ENCODE results near the gene TRIM49D1. TPM values are rescaled to one million over a fixed set of nuclear protein-coding genes. Genes with fewer than 3 reads are reported as not detected.
"Not testable (repeated sequence)": the region's sequence is repeated elsewhere in the genome, so short reads cannot be mapped to it uniquely, and the experiment has no call there.

Gene TRIM49D1, protein sequence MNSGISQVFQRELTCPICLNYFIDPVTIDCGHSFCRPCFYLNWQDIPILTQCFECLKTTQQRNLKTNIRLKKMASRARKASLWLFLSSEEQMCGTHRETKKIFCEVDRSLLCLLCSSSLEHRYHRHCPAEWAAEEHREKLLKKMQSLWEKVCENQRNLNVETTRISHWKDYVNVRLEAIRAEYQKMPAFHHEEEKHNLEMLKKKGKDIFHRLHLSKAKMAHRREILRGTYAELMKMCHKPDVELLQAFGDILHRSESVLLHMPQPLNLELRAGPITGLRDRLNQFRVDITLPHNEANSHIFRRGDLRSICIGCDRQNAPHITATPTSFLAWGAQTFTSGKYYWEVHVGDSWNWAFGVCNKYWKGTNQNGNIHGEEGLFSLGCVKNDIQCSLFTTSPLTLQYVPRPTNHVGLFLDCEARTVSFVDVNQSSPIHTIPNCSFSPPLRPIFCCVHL
- total RNA-seq (not detected), polyA plus RNA-seq (not detected)

DNA sequence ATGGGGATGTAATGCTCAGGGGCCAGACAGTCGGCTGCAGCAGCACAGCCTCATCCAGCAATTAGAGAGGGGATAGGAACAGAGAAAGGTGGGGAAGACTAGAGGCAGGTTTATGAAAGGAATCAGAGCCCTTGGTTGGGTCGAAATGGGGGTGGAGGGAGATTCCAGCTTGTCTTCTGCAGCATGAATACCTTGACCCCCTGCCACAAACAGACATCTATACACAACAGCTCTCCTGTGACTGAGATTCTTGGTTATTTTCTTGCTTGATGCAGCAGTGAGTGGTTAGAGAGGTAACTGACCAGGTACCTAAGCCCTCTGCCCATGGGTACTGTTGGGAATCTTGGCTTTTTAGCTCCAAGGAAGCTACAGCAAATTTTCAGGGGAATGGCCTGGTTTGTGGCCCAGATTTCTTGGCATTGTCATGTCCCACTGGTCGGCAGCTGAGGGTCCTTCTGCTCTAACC lies at the start of gene TRIM49D1:
TSS of gene TRIM49D1 (minus strand) at position 51 of the 466 bp plus-strand sequence. CDS start 4,535 bp downstream, outside the sequence.
- WGBS: 48% methylated on average over 3 of the region's 3 CpGs
- TF ChIP-seq, protein P1, sequence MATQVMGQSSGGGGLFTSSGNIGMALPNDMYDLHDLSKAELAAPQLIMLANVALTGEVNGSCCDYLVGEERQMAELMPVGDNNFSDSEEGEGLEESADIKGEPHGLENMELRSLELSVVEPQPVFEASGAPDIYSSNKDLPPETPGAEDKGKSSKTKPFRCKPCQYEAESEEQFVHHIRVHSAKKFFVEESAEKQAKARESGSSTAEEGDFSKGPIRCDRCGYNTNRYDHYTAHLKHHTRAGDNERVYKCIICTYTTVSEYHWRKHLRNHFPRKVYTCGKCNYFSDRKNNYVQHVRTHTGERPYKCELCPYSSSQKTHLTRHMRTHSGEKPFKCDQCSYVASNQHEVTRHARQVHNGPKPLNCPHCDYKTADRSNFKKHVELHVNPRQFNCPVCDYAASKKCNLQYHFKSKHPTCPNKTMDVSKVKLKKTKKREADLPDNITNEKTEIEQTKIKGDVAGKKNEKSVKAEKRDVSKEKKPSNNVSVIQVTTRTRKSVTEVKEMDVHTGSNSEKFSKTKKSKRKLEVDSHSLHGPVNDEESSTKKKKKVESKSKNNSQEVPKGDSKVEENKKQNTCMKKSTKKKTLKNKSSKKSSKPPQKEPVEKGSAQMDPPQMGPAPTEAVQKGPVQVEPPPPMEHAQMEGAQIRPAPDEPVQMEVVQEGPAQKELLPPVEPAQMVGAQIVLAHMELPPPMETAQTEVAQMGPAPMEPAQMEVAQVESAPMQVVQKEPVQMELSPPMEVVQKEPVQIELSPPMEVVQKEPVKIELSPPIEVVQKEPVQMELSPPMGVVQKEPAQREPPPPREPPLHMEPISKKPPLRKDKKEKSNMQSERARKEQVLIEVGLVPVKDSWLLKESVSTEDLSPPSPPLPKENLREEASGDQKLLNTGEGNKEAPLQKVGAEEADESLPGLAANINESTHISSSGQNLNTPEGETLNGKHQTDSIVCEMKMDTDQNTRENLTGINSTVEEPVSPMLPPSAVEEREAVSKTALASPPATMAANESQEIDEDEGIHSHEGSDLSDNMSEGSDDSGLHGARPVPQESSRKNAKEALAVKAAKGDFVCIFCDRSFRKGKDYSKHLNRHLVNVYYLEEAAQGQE (IDR thresholded peaks at IDR 0.05): no peak
- no peak for TF ChIP-seq RXRA (IDR thresholded peaks at IDR 0.05)
- TF ChIP-seq EGR1 (IDR thresholded peaks at IDR 0.05; ENCODE audit: low read depth in 2 of 2): no peak
- TF ChIP-seq YY1 (IDR thresholded peaks at IDR 0.05): no peak
- no peak for TF ChIP-seq NR2F2 (IDR thresholded peaks at IDR 0.05)
- TF ChIP-seq, protein P2, sequence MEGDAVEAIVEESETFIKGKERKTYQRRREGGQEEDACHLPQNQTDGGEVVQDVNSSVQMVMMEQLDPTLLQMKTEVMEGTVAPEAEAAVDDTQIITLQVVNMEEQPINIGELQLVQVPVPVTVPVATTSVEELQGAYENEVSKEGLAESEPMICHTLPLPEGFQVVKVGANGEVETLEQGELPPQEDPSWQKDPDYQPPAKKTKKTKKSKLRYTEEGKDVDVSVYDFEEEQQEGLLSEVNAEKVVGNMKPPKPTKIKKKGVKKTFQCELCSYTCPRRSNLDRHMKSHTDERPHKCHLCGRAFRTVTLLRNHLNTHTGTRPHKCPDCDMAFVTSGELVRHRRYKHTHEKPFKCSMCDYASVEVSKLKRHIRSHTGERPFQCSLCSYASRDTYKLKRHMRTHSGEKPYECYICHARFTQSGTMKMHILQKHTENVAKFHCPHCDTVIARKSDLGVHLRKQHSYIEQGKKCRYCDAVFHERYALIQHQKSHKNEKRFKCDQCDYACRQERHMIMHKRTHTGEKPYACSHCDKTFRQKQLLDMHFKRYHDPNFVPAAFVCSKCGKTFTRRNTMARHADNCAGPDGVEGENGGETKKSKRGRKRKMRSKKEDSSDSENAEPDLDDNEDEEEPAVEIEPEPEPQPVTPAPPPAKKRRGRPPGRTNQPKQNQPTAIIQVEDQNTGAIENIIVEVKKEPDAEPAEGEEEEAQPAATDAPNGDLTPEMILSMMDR (IDR thresholded peaks at IDR 0.05; ENCODE audit: low read depth, low read length, missing input control): no peak
- TF ChIP-seq, protein P3, sequence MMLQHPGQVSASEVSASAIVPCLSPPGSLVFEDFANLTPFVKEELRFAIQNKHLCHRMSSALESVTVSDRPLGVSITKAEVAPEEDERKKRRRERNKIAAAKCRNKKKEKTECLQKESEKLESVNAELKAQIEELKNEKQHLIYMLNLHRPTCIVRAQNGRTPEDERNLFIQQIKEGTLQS (IDR thresholded peaks at IDR 0.05): no peak
- TF ChIP-seq GABPA (IDR thresholded peaks at IDR 0.05 in 1 of 2, conservative IDR thresholded peaks at IDR 0.05 in 1 of 2): no peak
- TF ChIP-seq, protein P4, sequence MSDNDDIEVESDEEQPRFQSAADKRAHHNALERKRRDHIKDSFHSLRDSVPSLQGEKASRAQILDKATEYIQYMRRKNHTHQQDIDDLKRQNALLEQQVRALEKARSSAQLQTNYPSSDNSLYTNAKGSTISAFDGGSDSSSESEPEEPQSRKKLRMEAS (IDR thresholded peaks at IDR 0.05): no peak
- TF ChIP-seq HNF4G (IDR thresholded peaks at IDR 0.05): no peak
- TF ChIP-seq FOXA1 (IDR thresholded peaks at IDR 0.05): no peak
- no peak for TF ChIP-seq TAF1 (conservative IDR thresholded peaks at IDR 0.05)
- Histone ChIP-seq H3K27ac (ENCODE audit: low read depth in 1 of 2, low read length in 2 of 2) (no peak within 1 kb of the TSS), H3K9ac (ENCODE audit: low read depth in 1 of 2, low read length in 2 of 2) (no peak within 1 kb of the TSS), H3K27me3 (ENCODE audit: control insufficient read depth in 4 of 4, insufficient read depth in 4 of 4, low read length in 3 of 4) (peaks cover 0 to 2% (median 0%) of the 10 kb centered on the region in 4 donors), H3K4me3 (ENCODE audit: low read depth in 1 of 3, low read length in 3 of 3) (no peak within 1 kb of the TSS), H3K9me3 (ENCODE audit: control insufficient read depth in 4 of 4, low read length in 3 of 4) (no peaks in the 10 kb centered on the region), H3K4me1 (ENCODE audit: control insufficient read depth in 4 of 4, insufficient read depth in 4 of 4, low read length in 3 of 4) (no peaks in the 10 kb centered on the region), H3K36me3 (ENCODE audit: control insufficient read depth in 4 of 4, insufficient read depth in 3 of 4, low read depth in 1 of 4, low read length in 3 of 4) (no peaks in the 10 kb centered on the region)
- no peak for DNase-seq (ENCODE audit: low spot score)

DNA sequence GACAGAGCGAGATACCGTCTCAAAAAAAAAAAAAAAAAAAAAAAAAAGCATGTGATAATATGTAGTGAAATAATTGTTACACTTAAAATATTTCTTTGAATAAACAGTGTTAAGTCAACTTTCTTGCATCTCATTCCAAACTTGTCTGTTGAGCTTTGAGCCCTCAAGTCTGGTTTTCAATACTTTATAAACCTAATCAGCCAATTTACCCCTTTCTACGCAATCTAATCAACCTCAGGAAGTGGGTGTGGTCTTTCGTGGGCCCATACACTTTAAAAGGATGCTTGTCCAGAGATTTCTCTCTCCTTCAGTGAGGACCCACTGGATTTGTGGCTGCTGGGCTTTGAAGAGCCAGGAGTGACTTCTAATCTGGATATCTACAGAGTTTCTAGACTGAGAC lies 43.7 kb upstream of the TRIM49D1 start, which contains the start of gene TRIM64:
TSS of gene TRIM64 (plus strand) at position 301 of the 400 bp plus-strand sequence. CDS start 2,467 bp downstream, outside the sequence.
- not testable (repeated sequence) for H3K27ac ChIP-seq (ENCODE audit: low read depth in 1 of 2, low read length in 2 of 2); DNase-seq (ENCODE audit: low spot score)
- no CpG with 5 or more reads among the region's 4 CpGs for WGBS

DNA sequence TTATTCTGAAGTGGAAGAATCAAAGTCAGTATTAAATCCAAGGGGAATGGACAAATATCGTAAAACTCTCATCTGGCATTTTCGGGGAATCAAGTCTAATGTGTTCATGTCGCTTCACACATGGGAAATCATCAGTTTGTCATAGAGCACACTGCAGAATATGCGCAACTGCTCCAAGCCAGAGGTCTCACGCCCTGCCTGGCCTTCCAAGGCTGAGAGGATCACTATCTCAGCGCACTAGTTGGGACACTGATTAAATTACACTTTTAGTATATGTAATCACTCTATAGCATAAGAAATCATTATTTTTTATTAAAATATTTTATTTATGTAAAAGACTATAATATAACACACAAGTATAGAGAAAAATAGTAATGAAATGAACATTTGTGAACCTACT lies 38.8 kb upstream of the TRIM49D1 start:
- not testable (repeated sequence) for H3K4me3 ChIP-seq (ENCODE audit: low read depth in 1 of 3, low read length in 3 of 3); H3K4me1 ChIP-seq (ENCODE audit: control insufficient read depth in 4 of 4, insufficient read depth in 4 of 4, low read length in 3 of 4); H3K9me3 ChIP-seq (ENCODE audit: control insufficient read depth in 4 of 4, low read length in 3 of 4); H3K27ac ChIP-seq (ENCODE audit: low read depth in 1 of 2, low read length in 2 of 2); H3K36me3 ChIP-seq (ENCODE audit: control insufficient read depth in 4 of 4, insufficient read depth in 3 of 4, low read depth in 1 of 4, low read length in 3 of 4); H3K27me3 ChIP-seq (ENCODE audit: control insufficient read depth in 4 of 4, insufficient read depth in 4 of 4, low read length in 3 of 4); H3K9ac ChIP-seq (ENCODE audit: low read depth in 1 of 2, low read length in 2 of 2); DNase-seq (ENCODE audit: low spot score)
- WGBS: 80% methylated on average over 3 of the region's 6 CpGs

More for the DNA sequence above, 43.7 kb upstream of the TRIM49D1 start, which contains the start of gene TRIM64:
- H3K27me3 ChIP-seq (ENCODE audit: control insufficient read depth in 4 of 4, insufficient read depth in 4 of 4, low read length in 3 of 4); H3K4me1 ChIP-seq (ENCODE audit: control insufficient read depth in 4 of 4, insufficient read depth in 4 of 4, low read length in 3 of 4); H3K4me3 ChIP-seq (ENCODE audit: low read depth in 1 of 3, low read length in 3 of 3); H3K36me3 ChIP-seq (ENCODE audit: control insufficient read depth in 4 of 4, insufficient read depth in 3 of 4, low read depth in 1 of 4, low read length in 3 of 4); H3K9me3 ChIP-seq (ENCODE audit: control insufficient read depth in 4 of 4, low read length in 3 of 4); H3K9ac ChIP-seq (ENCODE audit: low read depth in 1 of 2, low read length in 2 of 2): not testable (repeated sequence)

DNA sequence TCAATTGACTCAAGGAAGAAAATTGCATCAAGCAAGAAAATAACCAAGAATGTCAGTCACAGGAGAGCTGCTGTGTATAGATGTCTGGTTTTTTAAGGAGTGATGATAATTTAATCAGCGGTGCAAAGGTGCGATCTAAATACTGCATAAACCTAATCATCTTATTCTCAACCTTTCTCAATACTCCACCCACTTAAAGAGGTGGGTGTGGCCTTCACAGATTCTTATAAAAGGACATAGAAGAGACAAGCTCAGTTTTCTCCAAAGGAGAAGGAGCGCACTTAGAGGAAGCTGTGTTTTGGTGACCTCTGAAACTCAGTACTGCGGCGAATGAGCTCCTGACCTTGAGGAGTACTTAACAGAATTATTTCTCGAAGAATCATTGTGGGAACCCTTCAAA lies 1.7 kb upstream of the TRIM49D1 start, which contains the start of gene TRIM49D2:
TSS of gene TRIM49D2 (plus strand) at position 301 of the 400 bp plus-strand sequence. CDS start 2,698 bp downstream, outside the sequence.
- not testable (repeated sequence) for DNase-seq (ENCODE audit: low spot score); H3K27ac ChIP-seq (ENCODE audit: low read depth in 1 of 2, low read length in 2 of 2); H3K27me3 ChIP-seq (ENCODE audit: control insufficient read depth in 4 of 4, insufficient read depth in 4 of 4, low read length in 3 of 4); H3K36me3 ChIP-seq (ENCODE audit: control insufficient read depth in 4 of 4, insufficient read depth in 3 of 4, low read depth in 1 of 4, low read length in 3 of 4); H3K9ac ChIP-seq (ENCODE audit: low read depth in 1 of 2, low read length in 2 of 2); H3K4me1 ChIP-seq (ENCODE audit: control insufficient read depth in 4 of 4, insufficient read depth in 4 of 4, low read length in 3 of 4); H3K9me3 ChIP-seq (ENCODE audit: control insufficient read depth in 4 of 4, low read length in 3 of 4); H3K4me3 ChIP-seq (ENCODE audit: low read depth in 1 of 3, low read length in 3 of 3)
- WGBS: 91% methylated on average over 2 of the region's 6 CpGs

DNA sequence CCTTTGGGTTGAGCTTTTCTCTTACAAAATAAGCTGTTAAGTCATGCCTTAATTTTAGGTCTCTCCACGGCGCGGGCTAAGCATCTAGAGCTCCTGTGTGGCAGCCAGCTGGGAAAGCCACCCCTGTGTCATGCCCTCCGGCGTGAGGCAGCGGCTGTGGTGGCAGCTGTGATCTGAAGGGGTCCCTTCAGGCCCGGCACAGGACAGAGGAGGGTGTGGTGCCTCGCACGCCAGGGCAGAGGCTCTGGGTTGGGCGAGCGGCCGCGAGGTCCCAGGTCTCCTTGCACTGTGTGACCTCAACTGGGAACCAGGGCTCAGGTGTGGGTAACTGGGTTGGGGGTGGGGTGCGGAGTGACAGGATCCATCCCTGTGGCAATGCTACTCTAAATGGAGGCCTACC lies 21.2 kb downstream of the TRIM49D1 start:
- not testable (repeated sequence) for H3K9ac ChIP-seq (ENCODE audit: low read depth in 1 of 2, low read length in 2 of 2); H3K4me3 ChIP-seq (ENCODE audit: low read depth in 1 of 3, low read length in 3 of 3); H3K36me3 ChIP-seq (ENCODE audit: control insufficient read depth in 4 of 4, insufficient read depth in 3 of 4, low read depth in 1 of 4, low read length in 3 of 4); H3K9me3 ChIP-seq (ENCODE audit: control insufficient read depth in 4 of 4, low read length in 3 of 4); H3K27me3 ChIP-seq (ENCODE audit: control insufficient read depth in 4 of 4, insufficient read depth in 4 of 4, low read length in 3 of 4); H3K4me1 ChIP-seq (ENCODE audit: control insufficient read depth in 4 of 4, insufficient read depth in 4 of 4, low read length in 3 of 4); DNase-seq (ENCODE audit: low spot score); H3K27ac ChIP-seq (ENCODE audit: low read depth in 1 of 2, low read length in 2 of 2)
- WGBS: 94% methylated on average over 8 of the region's 14 CpGs

Measured in liver (tissue), 9 donors.